GM18867 (cell line): ENCODE results near the gene OR5K4.
"Not testable (repeated sequence)": the region's sequence is repeated elsewhere in the genome, so short reads cannot be mapped to it uniquely, and the experiment has no call there.

Source experiments
- ATAC-seq: cut with Tn5 transposase; IDR thresholded peaks from one replicate; pipeline ENCODE4 v1.9.1; 2021; ENCODE audit warnings: mild to moderate bottlenecking, moderate library complexity; ENCODE audit not compliant: unreplicated experiment

Gene OR5K4

GRCh38 chr3:98367464-98368246 is 14.0 kb downstream of the OR5K4 start:
- no peak for ATAC-seq

- no peak for ATAC-seq
These were observed 17.5 kb downstream of the OR5K4 start for GRCh38 chr3:98371186-98371585.

GRCh38 chr3:98371853-98372252 is 18.2 kb downstream of the OR5K4 start:
- ATAC-seq: no peak

- ATAC-seq: no peak
These were observed 18.8 kb downstream of the OR5K4 start for GRCh38 chr3:98372445-98372844.

- no peak for ATAC-seq
These were observed 23.0 kb downstream of the OR5K4 start for GRCh38 chr3:98376631-98377030.

GRCh38 chr3:98388147-98388546 is 34.5 kb downstream of the OR5K4 start:
- no peak for ATAC-seq

- ATAC-seq: no peak
These were observed 36.7 kb downstream of the OR5K4 start, which contains the start of gene OR5K3 for GRCh38 chr3:98390366-98390765. OR5K3 (plus strand) TSS chr3:98390666; CDS start chr3:98390666, 0 bp downstream.

- ATAC-seq: no peak
These were observed 41.4 kb downstream of the OR5K4 start for GRCh38 chr3:98395101-98395500.

- ATAC-seq: not testable (repeated sequence)
These were observed 42.8 kb downstream of the OR5K4 start for GRCh38 chr3:98396482-98396881.

- ATAC-seq: no peak
These were observed 44.9 kb downstream of the OR5K4 start for GRCh38 chr3:98398513-98398912.

GRCh38 chr3:98402507-98402906 is 48.9 kb downstream of the OR5K4 start:
- ATAC-seq: no peak

GRCh38 chr3:98404010-98404409 is 50.4 kb downstream of the OR5K4 start:
- ATAC-seq: no peak
